Activated T-cell treated with anti-CD3 and anti-CD28 coated beads, Interleukin-2, amount 50 U/mL, for 24 hours (primary cell): ENCODE results near the gene STARD9.
A peak's percentile ranks its signal among the peaks of the same experiment; 100 is the strongest.

ENCODE experiments used
- DNase-seq: peaks from one replicate; pipeline ENCODE4 v3.0.0-alpha.2; 2020
- H3K27ac Mint-ChIP-seq: 2 replicates; pipeline ENCODE4 v1.8.0; 2020; ENCODE audit warnings: mild to moderate bottlenecking, mixed read lengths
- H3K27me3 Mint-ChIP-seq: 2 replicates; pipeline ENCODE4 v1.8.0; 2020; ENCODE audit warnings: mixed read lengths
- H3K36me3 Mint-ChIP-seq: 2 replicates; pipeline ENCODE4 v1.8.0; 2020; ENCODE audit warnings: low read depth, mixed read lengths
- H3K4me1 Mint-ChIP-seq: 2 replicates; pipeline ENCODE4 v1.8.0; 2020; ENCODE audit warnings: low read depth, mixed read lengths
- H3K4me3 Mint-ChIP-seq: 2 replicates; pipeline ENCODE4 v1.8.0; 2020; ENCODE audit warnings: mild to moderate bottlenecking, moderate library complexity, mixed read lengths
- H3K9me3 Mint-ChIP-seq: 2 replicates; pipeline ENCODE4 v1.8.0; 2020; ENCODE audit warnings: mixed read lengths

Gene STARD9

GRCh38 chr15:42716125-42716524, 140.7 kb downstream of the STARD9 start:
- Mint-ChIP-seq H3K4me1 (no peaks in the 10 kb centered on the region), H3K4me3 (no peak overlapping the region), H3K9me3 (no peaks in the 10 kb centered on the region), H3K36me3 (peaks cover 22% of the 10 kb centered on the region), H3K27me3 (no peaks in the 10 kb centered on the region), H3K27ac (no peak overlapping the region)
- no peak for DNase-seq

DNA sequence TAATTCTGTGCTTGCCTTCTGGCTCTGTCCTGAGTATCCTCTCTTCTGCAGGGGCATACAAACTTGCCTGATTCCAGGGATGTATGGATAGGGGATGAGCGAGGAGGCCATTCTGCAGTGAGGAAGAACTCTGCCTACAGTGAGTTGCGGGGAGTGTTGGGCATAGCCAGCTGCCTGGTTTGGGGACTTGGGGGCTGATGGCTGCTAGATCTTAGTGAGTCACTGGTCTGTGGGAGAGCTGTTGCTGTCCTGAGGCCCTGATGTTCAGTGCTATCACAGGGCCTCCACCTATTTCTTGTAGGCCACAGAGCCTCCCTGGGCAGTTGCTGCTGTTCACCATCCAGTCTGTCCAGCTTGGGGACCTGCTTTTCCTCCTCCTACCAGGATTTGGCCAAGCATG, 141.2 kb downstream of the STARD9 start:
- H3K36me3 Mint-ChIP-seq, result peaks cover 24% of the 10 kb centered on the region
- H3K9me3 Mint-ChIP-seq, result no peaks in the 10 kb centered on the region
- H3K4me3 Mint-ChIP-seq, result no peak overlapping the region
- no peaks in the 10 kb centered on the region for H3K4me1 Mint-ChIP-seq
- DNase-seq, result no peak
- H3K27ac Mint-ChIP-seq, result no peak overlapping the region
- H3K27me3 Mint-ChIP-seq, result no peaks in the 10 kb centered on the region

GRCh38 chr15:42719043-42719442, 143.6 kb downstream of the STARD9 start:
- Mint-ChIP-seq H3K4me3 (no peak overlapping the region), H3K36me3 (peaks cover 43% of the 10 kb centered on the region), H3K27me3 (no peaks in the 10 kb centered on the region), H3K9me3 (no peaks in the 10 kb centered on the region), H3K4me1 (no peaks in the 10 kb centered on the region), H3K27ac (no peak overlapping the region)
- no peak for DNase-seq

DNA sequence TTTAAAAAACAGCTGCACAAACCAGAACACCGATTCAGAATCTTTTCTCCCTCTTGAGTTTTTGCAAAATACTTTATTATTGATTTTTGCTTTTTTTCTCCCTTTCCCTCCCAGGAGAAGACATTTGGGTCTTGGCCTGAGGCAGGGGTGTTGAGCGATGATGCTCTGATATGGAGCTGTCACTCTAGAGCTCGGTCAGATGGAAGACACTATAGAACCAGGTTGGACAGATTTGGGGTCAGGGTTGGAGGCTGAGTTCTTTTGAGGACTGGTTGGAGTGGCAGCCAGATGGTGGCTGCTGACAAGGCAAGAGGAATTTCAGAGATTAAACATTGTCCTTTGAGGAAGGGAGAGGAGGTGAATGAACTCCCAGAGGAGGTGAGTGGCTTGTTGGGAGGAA, 144.7 kb downstream of the STARD9 start:
- Mint-ChIP-seq H3K4me3 (no peak overlapping the region), H3K36me3 (peaks cover 53% of the 10 kb centered on the region), H3K4me1 (no peaks in the 10 kb centered on the region), H3K27ac (peak overlapping the region; percentile 76), H3K9me3 (no peaks in the 10 kb centered on the region), H3K27me3 (no peaks in the 10 kb centered on the region)
- no peak for DNase-seq

DNA sequence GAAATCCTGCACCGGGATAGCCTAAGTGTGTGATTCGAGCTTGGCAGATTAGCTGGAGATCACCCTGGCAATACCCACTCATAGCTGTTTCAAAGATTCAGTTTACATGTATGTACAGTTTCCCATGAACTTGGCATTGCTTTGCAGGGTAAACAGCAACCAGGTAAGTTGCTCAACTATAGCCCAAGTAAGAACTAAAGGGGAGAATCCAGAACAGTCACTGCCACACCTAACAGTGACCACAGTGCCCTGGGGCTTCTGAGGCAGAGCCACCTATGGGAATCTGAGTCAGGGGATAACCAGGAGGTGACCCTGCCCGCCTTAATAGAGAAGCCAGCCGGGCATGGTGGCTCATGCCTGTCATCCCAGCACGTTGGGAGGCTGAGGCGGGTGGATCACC, 145.6 kb downstream of the STARD9 start:
- H3K36me3 Mint-ChIP-seq, result peaks cover 61% of the 10 kb centered on the region

GRCh38 chr15:42721916-42722315, 146.5 kb downstream of the STARD9 start:
- no peak overlapping the region for H3K4me3 Mint-ChIP-seq
- no peaks in the 10 kb centered on the region for H3K27me3 Mint-ChIP-seq
- no peak for DNase-seq
- H3K4me1 Mint-ChIP-seq, result no peaks in the 10 kb centered on the region
- H3K27ac Mint-ChIP-seq, result peak overlapping the region; percentile 38
- H3K36me3 Mint-ChIP-seq, result peaks cover 70% of the 10 kb centered on the region
- H3K9me3 Mint-ChIP-seq, result no peaks in the 10 kb centered on the region

More for the DNA sequence above, 145.6 kb downstream of the STARD9 start:
- no peak for DNase-seq
- Mint-ChIP-seq H3K27me3 (no peaks in the 10 kb centered on the region), H3K4me3 (no peak overlapping the region), H3K9me3 (no peaks in the 10 kb centered on the region), H3K27ac (no peak overlapping the region), H3K4me1 (no peaks in the 10 kb centered on the region)

DNA sequence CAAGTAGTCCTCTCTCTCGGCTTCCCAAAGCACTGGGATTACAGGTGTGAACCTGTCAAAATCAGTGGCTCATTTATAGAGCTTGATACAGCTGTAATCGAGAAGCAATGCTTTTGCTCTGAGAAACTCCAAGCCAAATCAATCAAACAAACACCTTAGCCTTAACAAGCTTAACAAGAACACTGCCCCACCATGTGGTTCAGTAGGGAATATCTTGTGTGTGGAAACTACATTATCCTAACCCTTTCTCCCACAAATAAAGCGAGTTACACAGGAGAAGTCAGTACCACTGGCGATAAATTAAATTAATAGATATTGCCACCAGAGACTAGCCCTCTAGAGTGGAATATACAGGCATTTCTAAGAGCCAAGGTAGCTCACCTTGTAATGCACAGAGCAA, 147.7 kb downstream of the STARD9 start:
- DNase-seq, result no peak
- H3K27me3 Mint-ChIP-seq, result no peaks in the 10 kb centered on the region
- H3K36me3 Mint-ChIP-seq, result peaks cover 82% of the 10 kb centered on the region
- peak overlapping the region; percentile 81 for H3K27ac Mint-ChIP-seq
- H3K9me3 Mint-ChIP-seq, result no peaks in the 10 kb centered on the region
- no peaks in the 10 kb centered on the region for H3K4me1 Mint-ChIP-seq
- no peak overlapping the region for H3K4me3 Mint-ChIP-seq

- Mint-ChIP-seq H3K9me3 (no peaks in the 10 kb centered on the region), H3K4me3 (no peak overlapping the region), H3K36me3 (peaks cover 87% of the 10 kb centered on the region), H3K4me1 (no peaks in the 10 kb centered on the region), H3K27ac (no peak overlapping the region), H3K27me3 (no peaks in the 10 kb centered on the region)
- DNase-seq, result no peak
Observed at GRCh38 chr15:42724276-42724675, 148.9 kb downstream of the STARD9 start.

DNA sequence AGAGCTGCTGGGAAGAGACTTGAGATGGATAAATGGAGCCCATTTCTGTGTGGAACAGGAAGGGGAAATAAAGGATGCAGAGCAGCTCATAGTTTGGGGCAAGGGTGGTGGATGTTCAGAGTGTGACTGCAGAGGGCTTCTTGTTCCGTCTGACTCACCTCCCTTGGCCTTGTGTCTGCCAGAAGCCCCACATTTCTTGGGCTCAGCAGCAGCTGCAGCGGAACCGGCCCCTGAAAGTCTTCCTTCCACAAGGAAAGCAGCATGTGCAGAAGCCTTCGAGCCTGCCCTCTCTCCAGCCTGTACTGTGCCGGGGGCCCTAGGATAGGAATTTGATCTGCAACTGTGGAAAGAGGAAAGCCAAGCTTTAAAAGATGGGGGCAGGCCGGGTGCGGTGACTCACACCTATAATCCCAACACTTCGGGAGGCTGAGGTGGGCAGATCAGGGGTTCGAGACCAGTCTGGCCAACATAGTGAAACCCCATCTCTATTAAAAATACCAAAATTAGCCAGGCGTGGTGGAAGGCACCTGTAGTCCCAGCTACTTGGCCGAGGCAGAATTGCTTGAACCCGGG, 150.0 kb downstream of the STARD9 start:
- no peak for DNase-seq

DNA sequence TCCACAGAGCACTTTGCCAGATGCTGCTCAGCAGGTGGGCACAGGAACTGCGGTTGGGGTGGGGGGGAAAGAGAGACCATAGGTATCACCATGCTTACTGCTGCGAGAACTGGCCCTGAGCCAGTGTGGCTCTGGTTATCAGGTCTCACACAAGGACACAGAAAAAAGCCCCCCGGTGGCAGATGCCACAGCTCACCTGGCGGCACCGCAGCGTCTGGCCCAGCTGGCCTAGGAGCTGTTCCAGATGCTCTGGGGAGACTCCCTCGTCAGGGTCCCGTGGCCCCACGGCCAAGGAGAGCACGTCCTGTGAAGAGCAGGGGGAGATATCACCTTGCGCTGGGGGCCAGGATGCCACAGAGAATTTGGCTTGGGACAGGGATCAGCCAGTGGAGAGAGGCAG, 150.7 kb downstream of the STARD9 start:
- Mint-ChIP-seq H3K27me3 (no peaks in the 10 kb centered on the region), H3K4me1 (no peaks in the 10 kb centered on the region), H3K9me3 (no peaks in the 10 kb centered on the region), H3K4me3 (no peak overlapping the region), H3K36me3 (peaks cover 87% of the 10 kb centered on the region), H3K27ac (peak overlapping the region; percentile 49)
- DNase-seq, result no peak

More for the DNA sequence above, 150.0 kb downstream of the STARD9 start:
- Mint-ChIP-seq H3K4me1 (no peaks in the 10 kb centered on the region), H3K9me3 (no peaks in the 10 kb centered on the region), H3K36me3 (peaks cover 86% of the 10 kb centered on the region), H3K27me3 (no peaks in the 10 kb centered on the region), H3K27ac (peak overlapping the region; percentile 5), H3K4me3 (no peak overlapping the region)

GRCh38 chr15:42727750-42728381, 152.5 kb downstream of the STARD9 start:
- no peaks in the 10 kb centered on the region for H3K4me1 Mint-ChIP-seq
- peaks cover 93% of the 10 kb centered on the region for H3K36me3 Mint-ChIP-seq
- no peak overlapping the region for H3K4me3 Mint-ChIP-seq
- H3K9me3 Mint-ChIP-seq, result no peaks in the 10 kb centered on the region
- no peak for DNase-seq
- no peaks in the 10 kb centered on the region for H3K27me3 Mint-ChIP-seq
- no peak overlapping the region for H3K27ac Mint-ChIP-seq

DNA sequence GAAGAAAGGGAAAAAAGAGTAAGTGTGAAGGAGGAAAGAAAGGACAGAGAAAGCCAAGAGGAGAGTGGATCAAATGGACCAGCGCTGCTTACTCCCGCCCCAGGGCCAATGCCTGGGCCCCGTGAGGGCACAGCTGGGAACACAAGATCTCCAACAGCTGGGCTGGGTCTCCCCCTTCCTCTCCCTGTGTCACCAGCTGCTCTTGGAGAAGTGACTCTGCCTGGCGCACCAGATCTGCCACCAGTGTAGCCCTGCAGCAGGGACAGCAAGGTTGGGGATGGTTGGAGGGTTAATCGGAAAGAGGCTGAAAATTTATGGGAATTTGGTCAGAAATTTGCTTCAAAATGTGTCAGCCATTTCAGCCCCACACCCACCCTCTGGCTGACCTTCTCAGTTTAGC, 153.2 kb downstream of the STARD9 start:
- no peak overlapping the region for H3K27ac Mint-ChIP-seq
- H3K27me3 Mint-ChIP-seq, result no peaks in the 10 kb centered on the region
- no peaks in the 10 kb centered on the region for H3K4me1 Mint-ChIP-seq
- H3K36me3 Mint-ChIP-seq, result peaks cover 96% of the 10 kb centered on the region
- no peaks in the 10 kb centered on the region for H3K9me3 Mint-ChIP-seq
- DNase-seq, result no peak
- no peak overlapping the region for H3K4me3 Mint-ChIP-seq

DNA sequence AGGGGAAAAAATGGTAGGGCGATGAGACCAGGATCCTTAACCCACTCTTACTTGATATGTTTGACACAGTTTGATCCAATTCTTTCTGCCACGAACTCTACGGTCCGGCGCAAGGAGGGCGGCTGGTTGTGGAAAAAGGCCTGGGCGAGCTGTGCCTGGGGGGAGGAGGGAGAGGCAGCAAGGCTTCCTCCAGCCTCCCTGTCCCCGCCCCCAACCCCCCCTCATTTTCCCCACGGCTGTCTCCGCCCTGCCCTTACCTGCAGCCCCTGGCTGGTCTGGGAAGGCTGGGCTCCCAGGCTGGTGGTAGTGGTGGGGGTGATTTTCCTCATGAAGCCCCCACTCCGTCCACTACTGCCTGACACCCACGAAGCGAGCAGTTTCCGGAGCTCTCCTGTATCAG, 153.6 kb downstream of the STARD9 start:
- no peaks in the 10 kb centered on the region for H3K27me3 Mint-ChIP-seq
- H3K36me3 Mint-ChIP-seq, result peaks cover 96% of the 10 kb centered on the region
- no peak for DNase-seq
- H3K9me3 Mint-ChIP-seq, result no peaks in the 10 kb centered on the region
- H3K27ac Mint-ChIP-seq, result no peak overlapping the region
- H3K4me3 Mint-ChIP-seq, result no peak overlapping the region
- no peaks in the 10 kb centered on the region for H3K4me1 Mint-ChIP-seq

DNA sequence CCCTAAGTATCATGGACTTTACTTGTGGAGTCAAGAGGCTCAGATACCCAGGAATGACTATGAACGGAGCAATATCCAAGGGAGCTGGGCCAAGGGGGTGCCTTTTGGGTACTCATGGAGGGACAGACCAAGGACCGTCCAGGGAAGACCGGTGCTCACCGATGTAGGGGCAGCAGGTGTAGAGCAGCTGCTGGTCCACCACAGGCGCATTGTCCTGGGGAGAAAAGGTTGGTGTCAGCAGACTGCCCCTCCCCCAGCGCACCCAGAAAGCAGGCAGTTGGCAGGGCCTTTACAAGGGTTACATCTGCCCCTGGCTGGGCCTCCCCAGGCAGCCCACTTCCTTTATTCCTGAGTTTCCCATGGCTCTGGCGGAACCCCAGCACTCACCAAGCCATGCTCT, 154.0 kb downstream of the STARD9 start:
- Mint-ChIP-seq H3K27me3 (no peaks in the 10 kb centered on the region), H3K27ac (no peak overlapping the region), H3K4me3 (no peak overlapping the region), H3K9me3 (no peaks in the 10 kb centered on the region), H3K4me1 (peaks cover 1% of the 10 kb centered on the region), H3K36me3 (peaks cover 96% of the 10 kb centered on the region)
- DNase-seq, result no peak

- H3K4me3 Mint-ChIP-seq, result no peak overlapping the region
- H3K27me3 Mint-ChIP-seq, result no peaks in the 10 kb centered on the region
- no peak overlapping the region for H3K27ac Mint-ChIP-seq
- H3K4me1 Mint-ChIP-seq, result peaks cover 3% of the 10 kb centered on the region
- H3K9me3 Mint-ChIP-seq, result no peaks in the 10 kb centered on the region
- peaks cover 95% of the 10 kb centered on the region for H3K36me3 Mint-ChIP-seq
- DNase-seq, result no peak
Observed at GRCh38 chr15:42730135-42730534, 154.7 kb downstream of the STARD9 start.

DNA sequence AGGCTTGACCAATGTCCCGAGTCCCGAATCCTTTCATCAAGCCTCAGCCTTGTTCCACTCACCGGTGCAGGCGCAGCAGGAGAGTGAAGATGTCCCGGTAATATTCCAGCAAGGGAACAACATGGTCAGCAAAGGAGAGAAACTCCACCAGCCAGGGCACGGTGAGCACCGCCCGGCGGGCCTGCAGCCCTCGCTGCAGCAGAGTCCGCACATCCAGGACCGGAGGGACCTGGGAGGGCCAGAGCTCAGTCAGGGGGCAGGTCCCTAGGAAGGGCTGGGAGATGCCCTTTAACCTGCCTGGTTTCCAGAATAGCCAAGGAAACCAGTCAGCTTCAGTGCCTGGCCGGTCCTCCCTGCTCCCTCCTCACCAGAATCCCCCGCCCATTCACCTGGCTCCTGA, 155.1 kb downstream of the STARD9 start:
- no peaks in the 10 kb centered on the region for H3K9me3 Mint-ChIP-seq
- H3K27me3 Mint-ChIP-seq, result no peaks in the 10 kb centered on the region
- H3K36me3 Mint-ChIP-seq, result peaks cover 95% of the 10 kb centered on the region
- no peak overlapping the region for H3K27ac Mint-ChIP-seq
- H3K4me3 Mint-ChIP-seq, result no peak overlapping the region
- no peak for DNase-seq
- H3K4me1 Mint-ChIP-seq, result peaks cover 5% of the 10 kb centered on the region
